ENCODE results near the gene CFAP61.

The CFAP61 gene

GRCh38 chr20:20174089-20174835, 121.9 kb downstream of the CFAP61 start:
- Histone ChIP-seq H3K4me1 (ENCODE audit: control insufficient read depth, insufficient read depth, low read length, poor library complexity, severe bottlenecking) (no peaks in the 10 kb centered on the region), H3K4me3 (ENCODE audit: extremely low read depth, insufficient read depth, low read length, poor library complexity, severe bottlenecking) (no peak overlapping the region), H3K9me3 (ENCODE audit: control insufficient read depth, low read length) (no peaks in the 10 kb centered on the region), H3K27ac (ENCODE audit: low read depth, low read length, severe bottlenecking) (no peak overlapping the region), H3K36me3 (ENCODE audit: control insufficient read depth, insufficient read depth, low read length) (no peaks in the 10 kb centered on the region)
- 89 to 91% methylated on average over 5 to 8 of the region's 10 CpGs for WGBS, 2 experiments (ENCODE audit: insufficient coverage in 2 of 2)

GRCh38 chr20:20181322-20181721, 129.0 kb downstream of the CFAP61 start:
- Histone ChIP-seq H3K9me3 (ENCODE audit: control insufficient read depth, low read length) (no peaks in the 10 kb centered on the region), H3K27ac (ENCODE audit: low read depth, low read length, severe bottlenecking) (no peak overlapping the region), H3K4me1 (ENCODE audit: control insufficient read depth, insufficient read depth, low read length, poor library complexity, severe bottlenecking) (no peaks in the 10 kb centered on the region), H3K4me3 (ENCODE audit: extremely low read depth, insufficient read depth, low read length, poor library complexity, severe bottlenecking) (no peak overlapping the region), H3K36me3 (ENCODE audit: control insufficient read depth, insufficient read depth, low read length) (no peaks in the 10 kb centered on the region)
- WGBS, 2 experiments (ENCODE audit: insufficient coverage in 2 of 2) = 59 to 61% methylated on average over 2 of the region's 3 CpGs

DNA sequence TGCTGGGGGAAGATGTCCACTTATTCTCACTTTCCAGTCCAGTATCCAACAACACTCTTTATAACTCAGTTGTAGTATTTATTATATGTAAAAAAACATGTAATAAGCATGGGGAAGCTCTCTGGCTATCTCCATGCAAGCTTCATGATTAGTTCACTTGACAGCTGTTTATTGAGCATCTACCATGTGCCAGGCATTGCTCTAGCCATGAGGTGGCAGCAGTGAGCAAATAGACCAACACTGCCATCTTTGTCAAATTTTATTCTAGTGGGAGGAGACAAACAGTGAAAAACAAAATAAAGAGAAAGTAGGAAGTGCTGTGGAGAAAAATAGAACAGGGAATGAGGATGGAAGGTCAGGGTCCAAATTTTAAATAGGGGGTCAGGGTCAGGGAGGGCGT, 131.8 kb downstream of the CFAP61 start:
- Histone ChIP-seq H3K27ac (ENCODE audit: low read depth, low read length, severe bottlenecking) (no peak overlapping the region), H3K36me3 (ENCODE audit: control insufficient read depth, insufficient read depth, low read length) (no peaks in the 10 kb centered on the region), H3K4me1 (ENCODE audit: control insufficient read depth, insufficient read depth, low read length, poor library complexity, severe bottlenecking) (no peaks in the 10 kb centered on the region), H3K9me3 (ENCODE audit: control insufficient read depth, low read length) (no peaks in the 10 kb centered on the region), H3K4me3 (ENCODE audit: extremely low read depth, insufficient read depth, low read length, poor library complexity, severe bottlenecking) (no peak overlapping the region)
- 67 to 100% methylated on average over 1 of the region's 1 CpG for WGBS, 2 experiments (ENCODE audit: insufficient coverage in 2 of 2)

DNA sequence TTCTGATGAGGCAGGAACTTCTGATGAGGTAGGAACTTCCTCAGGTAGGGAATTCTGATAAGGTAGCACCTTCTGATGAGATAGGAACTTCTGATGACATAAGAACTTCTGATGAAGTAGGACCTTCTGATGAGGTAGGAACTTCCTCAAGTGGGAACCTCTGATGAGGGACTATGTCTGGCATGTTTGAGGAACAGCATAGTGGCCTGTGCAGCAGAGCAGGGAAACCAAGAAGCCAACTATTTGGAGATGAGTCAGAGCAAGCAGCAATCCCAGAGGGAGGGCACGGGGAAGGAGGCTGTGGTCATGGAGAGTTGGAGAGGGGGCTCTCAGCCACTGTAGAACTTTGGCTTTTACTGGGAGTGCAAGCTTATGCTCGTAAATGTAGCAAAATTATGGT, 132.4 kb downstream of the CFAP61 start:
- H3K27ac ChIP-seq (ENCODE audit: low read depth, low read length, severe bottlenecking) = no peak overlapping the region
- no peaks in the 10 kb centered on the region for H3K9me3 ChIP-seq (ENCODE audit: control insufficient read depth, low read length)
- H3K4me3 ChIP-seq (ENCODE audit: extremely low read depth, insufficient read depth, low read length, poor library complexity, severe bottlenecking) = no peak overlapping the region
- 82 to 94% methylated on average over 1 to 2 of the region's 2 CpGs for WGBS, 2 experiments (ENCODE audit: insufficient coverage in 2 of 2)
- H3K36me3 ChIP-seq (ENCODE audit: control insufficient read depth, insufficient read depth, low read length) = no peaks in the 10 kb centered on the region
- H3K4me1 ChIP-seq (ENCODE audit: control insufficient read depth, insufficient read depth, low read length, poor library complexity, severe bottlenecking) = no peaks in the 10 kb centered on the region

- no CpG with 5 or more reads among the region's 1 CpG for WGBS, 2 experiments (ENCODE audit: insufficient coverage in 2 of 2)
- Histone ChIP-seq H3K4me3 (ENCODE audit: extremely low read depth, insufficient read depth, low read length, poor library complexity, severe bottlenecking) (no peak overlapping the region), H3K4me1 (ENCODE audit: control insufficient read depth, insufficient read depth, low read length, poor library complexity, severe bottlenecking) (no peaks in the 10 kb centered on the region), H3K27ac (ENCODE audit: low read depth, low read length, severe bottlenecking) (no peak overlapping the region), H3K9me3 (ENCODE audit: control insufficient read depth, low read length) (no peaks in the 10 kb centered on the region), H3K36me3 (ENCODE audit: control insufficient read depth, insufficient read depth, low read length) (no peaks in the 10 kb centered on the region)
These were observed 136.3 kb downstream of the CFAP61 start for GRCh38 chr20:20188647-20189046.

DNA sequence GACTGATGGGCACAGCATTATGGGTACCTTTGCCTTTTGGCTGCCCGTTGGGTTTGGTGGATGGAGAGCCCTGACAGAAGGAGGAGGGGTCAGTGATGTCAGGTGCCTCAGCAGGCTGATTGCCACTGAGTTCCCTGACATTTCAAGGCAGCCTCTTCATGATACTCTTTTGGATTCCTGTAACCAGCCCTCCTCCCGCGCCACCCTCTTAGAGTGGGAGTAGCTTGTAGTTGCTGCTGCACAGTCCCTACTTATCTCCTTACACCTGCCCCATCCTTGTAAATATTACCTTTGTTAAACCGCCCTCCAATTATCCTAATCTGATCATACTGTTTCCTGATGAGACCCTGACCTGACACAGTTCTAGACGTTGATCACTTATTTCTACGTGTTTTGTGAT, 140.0 kb downstream of the CFAP61 start:
- 89 to 90% methylated on average over 2 to 4 of the region's 6 CpGs for WGBS, 2 experiments (ENCODE audit: insufficient coverage in 2 of 2)
- Histone ChIP-seq H3K9me3 (ENCODE audit: control insufficient read depth, low read length) (no peaks in the 10 kb centered on the region), H3K36me3 (ENCODE audit: control insufficient read depth, insufficient read depth, low read length) (no peaks in the 10 kb centered on the region), H3K27ac (ENCODE audit: low read depth, low read length, severe bottlenecking) (no peak overlapping the region), H3K4me1 (ENCODE audit: control insufficient read depth, insufficient read depth, low read length, poor library complexity, severe bottlenecking) (no peaks in the 10 kb centered on the region), H3K4me3 (ENCODE audit: extremely low read depth, insufficient read depth, low read length, poor library complexity, severe bottlenecking) (no peak overlapping the region)

DNA sequence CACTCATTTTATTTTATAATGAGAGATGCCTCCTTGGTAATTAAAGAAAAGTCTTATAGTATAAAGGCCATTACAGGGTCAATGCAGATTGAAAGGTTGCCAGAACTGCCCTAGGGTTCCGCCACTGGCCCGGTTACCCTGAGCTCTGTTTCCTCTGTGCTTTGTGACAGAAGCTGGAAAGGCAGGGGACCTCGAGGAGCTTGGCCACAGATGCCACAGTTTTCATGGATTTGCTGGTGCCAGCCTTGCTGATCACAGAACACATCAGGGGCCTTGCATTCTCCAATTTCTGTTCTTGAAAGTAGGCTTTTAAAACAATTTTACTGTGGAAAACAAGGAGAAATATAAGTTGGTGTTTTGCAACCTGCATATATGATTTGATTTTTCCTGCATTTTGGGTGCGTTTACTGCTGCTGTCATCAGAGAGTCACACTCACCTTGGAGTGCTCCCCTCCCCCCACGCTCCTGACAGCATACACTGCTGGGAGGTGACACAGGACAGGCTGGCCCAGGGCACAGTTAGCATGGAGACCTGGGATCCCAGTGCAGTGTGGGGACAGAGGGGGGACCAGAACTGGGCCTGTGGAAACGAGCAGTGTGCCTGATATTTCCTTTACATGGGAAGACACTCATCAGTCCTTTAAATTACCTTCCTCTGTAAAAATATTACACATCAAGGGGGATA, 142.8 kb downstream of the CFAP61 start:
- no peaks in the 10 kb centered on the region for H3K4me1 ChIP-seq (ENCODE audit: control insufficient read depth, insufficient read depth, low read length, poor library complexity, severe bottlenecking)
- H3K9me3 ChIP-seq (ENCODE audit: control insufficient read depth, low read length) = no peaks in the 10 kb centered on the region
- no peaks in the 10 kb centered on the region for H3K36me3 ChIP-seq (ENCODE audit: control insufficient read depth, insufficient read depth, low read length)
- 84 to 88% methylated on average over 4 of the region's 6 CpGs for WGBS, 2 experiments (ENCODE audit: insufficient coverage in 2 of 2)
- no peak overlapping the region for H3K27ac ChIP-seq (ENCODE audit: low read depth, low read length, severe bottlenecking)
- H3K4me3 ChIP-seq (ENCODE audit: extremely low read depth, insufficient read depth, low read length, poor library complexity, severe bottlenecking) = no peak overlapping the region

DNA sequence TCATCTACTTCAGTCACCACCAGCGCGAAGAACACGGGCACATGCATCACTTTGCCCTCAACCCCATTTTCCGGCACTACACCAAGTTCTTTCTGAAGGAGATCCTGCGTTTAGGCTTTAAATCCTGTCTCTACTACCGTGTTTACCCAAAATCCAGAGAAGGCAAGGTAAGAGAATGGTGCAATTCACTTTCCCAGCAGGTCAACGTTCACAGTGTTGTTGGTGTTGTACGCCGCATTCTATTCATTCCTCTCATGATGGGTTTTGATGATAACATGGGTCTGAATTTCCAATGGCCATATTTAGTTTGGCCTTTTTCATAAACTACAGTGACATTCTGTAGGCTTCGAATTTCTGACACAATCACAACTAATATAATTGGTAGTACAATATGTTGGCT, 144.3 kb downstream of the CFAP61 start:
- no peaks in the 10 kb centered on the region for H3K9me3 ChIP-seq (ENCODE audit: control insufficient read depth, low read length)
- H3K4me1 ChIP-seq (ENCODE audit: control insufficient read depth, insufficient read depth, low read length, poor library complexity, severe bottlenecking) = no peaks in the 10 kb centered on the region
- no peak overlapping the region for H3K4me3 ChIP-seq (ENCODE audit: extremely low read depth, insufficient read depth, low read length, poor library complexity, severe bottlenecking)
- 92 to 94% methylated on average over 9 of the region's 10 CpGs for WGBS, 2 experiments (ENCODE audit: insufficient coverage in 2 of 2)
- H3K27ac ChIP-seq (ENCODE audit: low read depth, low read length, severe bottlenecking) = no peak overlapping the region
- no peaks in the 10 kb centered on the region for H3K36me3 ChIP-seq (ENCODE audit: control insufficient read depth, insufficient read depth, low read length)

DNA sequence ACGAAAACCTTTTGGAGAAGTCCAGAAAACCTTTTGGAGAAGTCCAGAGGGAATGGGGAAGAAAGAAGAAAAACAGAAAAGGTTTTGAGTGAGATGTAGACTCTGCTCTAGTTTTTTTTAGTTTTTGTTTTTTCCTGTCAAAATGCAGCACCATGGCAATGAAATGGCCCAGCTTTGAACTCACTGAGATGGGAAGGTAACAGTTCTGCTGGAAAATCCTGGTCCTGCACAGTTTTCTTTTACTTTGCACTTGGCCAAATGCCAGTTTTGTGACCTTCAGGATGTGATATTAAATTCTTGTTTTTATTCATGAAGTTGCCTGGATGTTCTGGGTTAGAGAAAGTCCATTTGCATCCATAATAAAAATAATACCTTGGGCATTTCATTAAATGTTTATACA, 145.7 kb downstream of the CFAP61 start:
- Histone ChIP-seq H3K4me1 (ENCODE audit: control insufficient read depth, insufficient read depth, low read length, poor library complexity, severe bottlenecking) (no peaks in the 10 kb centered on the region), H3K27ac (ENCODE audit: low read depth, low read length, severe bottlenecking) (no peak overlapping the region), H3K36me3 (ENCODE audit: control insufficient read depth, insufficient read depth, low read length) (no peaks in the 10 kb centered on the region), H3K9me3 (ENCODE audit: control insufficient read depth, low read length) (no peaks in the 10 kb centered on the region), H3K4me3 (ENCODE audit: extremely low read depth, insufficient read depth, low read length, poor library complexity, severe bottlenecking) (no peak overlapping the region)
- 100% methylated on average over 1 of the region's 1 CpG; no CpG with 5 or more reads in 1 of the 2 experiments for WGBS, 2 experiments (ENCODE audit: insufficient coverage in 2 of 2)

GRCh38 chr20:20199361-20200160, 147.2 kb downstream of the CFAP61 start:
- WGBS, 2 experiments (ENCODE audit: insufficient coverage in 2 of 2) = 79 to 89% methylated on average over 19 to 20 of the region's 24 CpGs
- no peak overlapping the region for H3K4me3 ChIP-seq (ENCODE audit: extremely low read depth, insufficient read depth, low read length, poor library complexity, severe bottlenecking)
- H3K36me3 ChIP-seq (ENCODE audit: control insufficient read depth, insufficient read depth, low read length) = no peaks in the 10 kb centered on the region
- no peak overlapping the region for H3K27ac ChIP-seq (ENCODE audit: low read depth, low read length, severe bottlenecking)
- no peaks in the 10 kb centered on the region for H3K9me3 ChIP-seq (ENCODE audit: control insufficient read depth, low read length)
- H3K4me1 ChIP-seq (ENCODE audit: control insufficient read depth, insufficient read depth, low read length, poor library complexity, severe bottlenecking) = no peaks in the 10 kb centered on the region

Data from mesodermal cell (in vitro differentiated cells).